ENCODE data around the gene SPIN2B. TPM values are rescaled to one million over a fixed set of nuclear protein-coding genes. Genes with fewer than 3 reads are reported as not detected.
A peak's percentile ranks its signal among the peaks of the same experiment; 100 is the strongest.
"Not testable (repeated sequence)": the region's sequence is repeated elsewhere in the genome, so short reads cannot be mapped to it uniquely, and the experiment has no call there.

Gene SPIN2B
- polyA plus RNA-seq (ENCODE audit: insufficient read length) = 20.6 TPM
- long read RNA-seq, donor 1, partial matches to known transcripts = 5 of 10 reads
- long read RNA-seq, donor 1, other reads (novel, unspliced or antisense) = 0 of 10 reads
- long read RNA-seq, donor 2, transcript SPIN2B-202 (2 exons, 1,258 nt) = major isoform, 5 of 5 reads
- long read RNA-seq, donor 2, partial matches to known transcripts = 0 of 5 reads
- long read RNA-seq, donor 2, other reads (novel, unspliced or antisense) = 0 of 5 reads
- long read RNA-seq, donor 3, partial matches to known transcripts = 0 of 3 reads
- long read RNA-seq, donor 3, other reads (novel, unspliced or antisense) = 0 of 3 reads
- long read RNA-seq, donor 4, partial matches to known transcripts = 0 of 1 reads
- long read RNA-seq, donor 4, other reads (novel, unspliced or antisense) = 0 of 1 reads
- long read RNA-seq, donor 5, partial matches to known transcripts = 0 of 7 reads
- long read RNA-seq, donor 5, other reads (novel, unspliced or antisense) = 0 of 7 reads
- long read RNA-seq, donor 6, partial matches to known transcripts = 0 of 7 reads
- long read RNA-seq, donor 6, other reads (novel, unspliced or antisense) = 0 of 7 reads
- long read RNA-seq, donor 7, partial matches to known transcripts = 0 of 1 reads
- long read RNA-seq, donor 7, other reads (novel, unspliced or antisense) = 0 of 1 reads
- long read RNA-seq, donor 8, partial matches to known transcripts = 0 of 1 reads
- long read RNA-seq, donor 8, other reads (novel, unspliced or antisense) = 0 of 1 reads

DNA sequence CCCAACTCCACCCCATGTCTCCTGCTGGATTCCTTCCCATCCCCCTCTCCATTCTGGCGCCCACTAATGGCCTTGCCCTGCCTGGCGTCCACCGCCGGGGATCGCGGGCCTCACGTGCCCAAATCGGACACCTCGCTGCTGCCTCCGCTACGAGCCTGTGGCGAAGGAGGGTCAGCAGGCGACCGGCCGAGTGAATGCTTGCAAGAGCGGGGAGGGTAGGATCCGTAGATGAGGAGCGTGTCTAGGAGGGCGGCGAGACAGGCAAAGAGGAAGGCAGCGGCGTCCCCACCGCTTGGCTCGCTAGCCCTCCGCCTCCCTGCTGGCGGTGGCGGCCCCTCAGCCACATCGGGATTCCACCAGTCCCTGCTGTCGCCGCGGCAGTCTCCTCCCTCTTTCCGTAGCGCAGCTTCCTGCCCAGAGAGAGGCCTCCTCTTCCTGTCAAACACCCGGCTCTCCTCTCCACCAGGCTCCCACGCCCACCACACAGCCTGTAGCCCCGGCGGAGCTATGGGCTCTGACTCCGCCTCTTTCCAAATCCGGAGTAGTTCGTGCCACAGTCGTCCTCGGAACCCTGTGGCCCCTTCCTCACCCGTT, at the start of gene SPIN2B:
Gene SPIN2B (minus strand): TSS at position 387 of the 594 bp plus-strand sequence.
- DNase-seq = peak; percentile 77

GRCh38 chrX:57156397-57157049, 35.2 kb upstream of the SPIN2B start:
- peak; percentile 7 for DNase-seq

- no peak for DNase-seq
Measured at GRCh38 chrX:57155171-57155570, 33.8 kb upstream of the SPIN2B start.

DNA sequence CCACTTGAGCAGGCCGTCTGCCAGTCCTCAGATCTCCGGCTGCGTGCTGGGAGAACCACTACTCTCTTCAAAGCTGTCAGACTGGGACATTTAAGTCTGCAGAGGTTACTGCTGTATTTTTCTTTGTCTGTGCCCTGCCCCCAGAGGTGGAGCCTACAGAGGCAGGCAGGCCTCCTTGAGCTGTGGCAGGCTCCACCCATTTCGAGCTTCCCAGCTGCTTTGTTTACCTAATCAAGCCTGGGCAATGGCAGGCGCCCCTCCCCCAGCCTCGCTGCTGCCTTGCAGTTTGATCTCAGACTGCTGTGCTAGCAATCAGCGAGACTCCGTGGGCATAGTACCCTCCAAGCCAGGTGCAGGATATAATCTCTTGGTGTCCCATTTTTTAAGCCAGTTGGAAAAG, 30.9 kb upstream of the SPIN2B start:
- not testable (repeated sequence) for DNase-seq

GRCh38 chrX:57138674-57139073, 17.3 kb upstream of the SPIN2B start:
- DNase-seq = no peak

DNA sequence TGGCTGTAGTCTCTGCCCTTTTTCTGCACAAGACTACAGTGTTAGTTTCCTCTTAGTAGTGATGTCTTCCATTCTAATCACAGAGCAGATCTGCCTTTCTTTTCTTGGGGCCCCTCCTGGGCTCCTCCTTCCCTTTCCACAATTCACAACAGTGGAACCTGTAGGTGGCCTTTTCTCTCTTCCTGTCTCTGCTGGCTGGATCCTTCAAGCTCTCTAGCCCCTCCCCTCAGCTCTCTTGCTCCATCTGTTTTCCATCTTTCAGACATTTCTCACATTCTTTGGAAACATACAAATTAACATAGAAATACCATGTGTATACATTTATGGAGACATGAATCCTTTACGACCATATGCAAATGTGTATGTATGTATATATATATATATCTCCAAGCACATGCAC, 16.2 kb upstream of the SPIN2B start:
- DNase-seq = no peak

DNA sequence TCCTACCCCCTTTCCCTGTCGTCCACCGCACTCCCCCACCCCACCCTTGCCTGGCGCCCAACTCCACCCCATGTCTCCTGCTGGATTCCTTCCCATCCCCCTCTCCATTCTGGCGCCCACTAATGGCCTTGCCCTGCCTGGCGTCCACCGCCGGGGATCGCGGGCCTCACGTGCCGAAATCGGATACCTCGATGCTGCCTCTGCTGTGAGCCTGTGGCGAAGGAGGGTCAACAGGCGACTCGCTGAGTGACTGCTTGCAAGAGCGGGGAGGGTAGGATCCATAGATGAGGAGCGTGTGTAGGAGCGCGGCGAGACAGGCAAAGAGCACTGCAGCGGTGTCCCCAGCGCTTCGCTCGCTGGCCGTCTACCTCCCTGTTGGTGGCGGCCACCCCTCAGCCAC, 15.7 kb upstream of the SPIN2B start, which contains the start of gene SPIN2A:
Gene SPIN2A (minus strand): TSS at position 325 of the 400 bp plus-strand sequence. CDS start 800 bp downstream, outside the sequence.
- not testable (repeated sequence) for DNase-seq

DNA sequence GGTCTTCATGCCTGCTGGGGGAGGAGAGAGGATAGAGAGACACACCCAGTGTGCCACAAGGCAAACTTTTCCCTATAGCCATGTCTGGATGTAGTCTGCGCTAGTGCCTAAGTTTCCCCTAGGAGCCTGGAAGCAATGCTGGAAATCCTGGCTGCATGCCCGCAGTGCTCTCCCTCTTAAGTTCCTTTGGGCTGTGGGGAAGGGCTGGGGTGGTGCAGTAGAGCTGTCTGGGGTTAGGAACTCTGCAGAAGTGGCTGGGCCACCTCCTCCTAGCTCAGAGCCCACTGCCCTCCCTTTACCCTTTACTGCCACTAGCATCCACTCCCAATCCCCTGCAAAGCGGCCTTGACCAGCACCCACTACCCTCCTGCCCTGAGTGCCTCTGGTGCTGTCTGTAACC, 15.2 kb upstream of the SPIN2B start:
- DNase-seq = not testable (repeated sequence)

GRCh38 chrX:57135287-57135686, 13.9 kb upstream of the SPIN2B start:
- DNase-seq = no peak

- no peak for DNase-seq
Measured at GRCh38 chrX:57134702-57135101, 13.4 kb upstream of the SPIN2B start.

DNA sequence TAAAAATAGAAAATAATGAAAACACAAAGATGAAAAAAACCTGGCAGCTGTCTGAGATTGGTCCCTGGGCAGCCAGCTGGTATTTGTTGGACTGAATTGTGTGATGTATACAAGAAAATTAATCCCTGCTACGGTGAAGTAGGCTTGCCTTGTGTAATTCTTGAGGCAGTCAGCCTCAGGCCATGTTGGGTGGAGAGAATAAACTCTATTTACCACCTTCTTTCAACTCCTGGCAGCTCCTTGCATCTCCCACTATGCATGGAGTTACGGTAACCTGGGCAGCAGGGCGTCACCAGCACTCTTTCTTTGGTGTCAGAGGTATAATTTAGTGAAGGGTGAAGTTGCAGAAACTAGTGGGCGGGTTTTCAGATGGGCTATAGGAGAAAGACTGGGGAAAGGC, 12.4 kb upstream of the SPIN2B start:
- no peak for DNase-seq

- DNase-seq = not testable (repeated sequence)
Measured at GRCh38 chrX:57133284-57133683, 11.9 kb upstream of the SPIN2B start.

DNA sequence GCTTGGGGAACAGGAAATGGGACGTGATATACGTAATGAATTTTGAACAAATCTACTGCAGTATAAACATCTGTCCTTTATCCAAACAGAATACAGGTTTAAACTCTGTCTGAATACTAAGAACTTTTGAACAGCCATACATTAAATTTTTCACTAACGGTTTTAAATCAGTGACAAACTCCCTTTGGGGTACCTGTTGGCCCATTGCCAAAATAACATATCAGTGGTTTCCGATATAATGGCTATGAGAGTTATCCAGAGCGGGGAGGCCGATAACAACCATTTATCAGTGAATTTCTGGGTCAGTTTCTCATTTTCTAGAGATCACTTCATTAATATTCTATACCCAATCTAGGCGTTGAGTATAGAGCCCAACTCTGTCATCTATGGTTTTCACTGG, 10.7 kb upstream of the SPIN2B start:
- DNase-seq = no peak

DNA sequence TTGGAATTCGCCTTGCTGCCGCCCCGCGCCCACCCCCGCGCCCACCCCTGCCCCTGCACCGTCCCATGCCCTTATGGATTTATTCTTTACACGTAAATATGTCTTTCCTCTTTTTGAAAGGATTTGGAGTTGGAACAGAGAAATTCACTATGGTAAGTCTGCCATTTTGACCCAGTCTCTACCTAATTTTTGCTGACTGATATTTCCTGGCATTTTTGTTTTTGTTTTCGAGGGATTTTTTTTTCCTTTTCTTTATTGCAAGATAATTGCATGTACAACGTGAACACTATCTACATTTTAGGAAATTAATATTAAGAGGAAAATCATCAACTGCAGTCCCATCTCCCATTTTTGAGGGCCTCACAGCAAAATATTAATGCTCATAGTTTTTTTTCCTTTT, 468 bp upstream of the SPIN2B start:
- no peak for DNase-seq

DNA sequence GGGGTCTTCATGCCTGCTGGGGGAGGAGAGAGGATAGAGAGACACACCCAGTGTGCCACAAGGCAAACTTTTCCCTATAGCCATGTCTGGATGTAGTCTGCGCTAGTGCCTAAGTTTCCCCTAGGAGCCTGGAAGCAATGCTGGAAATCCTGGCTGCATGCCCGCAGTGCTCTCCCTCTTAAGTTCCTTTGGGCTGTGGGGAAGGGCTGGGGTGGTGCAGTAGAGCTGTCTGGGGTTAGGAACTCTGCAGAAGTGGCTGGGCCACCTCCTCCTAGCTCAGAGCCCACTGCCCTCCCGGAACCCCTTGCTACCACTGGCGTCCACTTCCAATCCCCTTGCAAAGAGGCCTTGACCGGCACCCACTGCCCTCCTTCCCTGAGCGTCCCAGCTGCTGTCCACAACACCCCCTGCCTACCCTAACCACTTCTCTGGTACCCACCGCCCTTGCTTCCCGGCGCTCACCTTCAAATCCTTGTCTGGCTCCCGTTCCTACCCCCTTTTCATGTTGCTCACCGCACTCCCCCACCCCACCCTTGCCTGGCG, 658 bp downstream of the SPIN2B start:
- DNase-seq = not testable (repeated sequence)

GRCh38 chrX:57119416-57119815, 1.9 kb downstream of the SPIN2B start:
- no peak for DNase-seq

GRCh38 chrX:57117566-57117965, 3.8 kb downstream of the SPIN2B start:
- not testable (repeated sequence) for DNase-seq

GRCh38 chrX:57104921-57105398, 16.4 kb downstream of the SPIN2B start:
- DNase-seq = no peak

DNA sequence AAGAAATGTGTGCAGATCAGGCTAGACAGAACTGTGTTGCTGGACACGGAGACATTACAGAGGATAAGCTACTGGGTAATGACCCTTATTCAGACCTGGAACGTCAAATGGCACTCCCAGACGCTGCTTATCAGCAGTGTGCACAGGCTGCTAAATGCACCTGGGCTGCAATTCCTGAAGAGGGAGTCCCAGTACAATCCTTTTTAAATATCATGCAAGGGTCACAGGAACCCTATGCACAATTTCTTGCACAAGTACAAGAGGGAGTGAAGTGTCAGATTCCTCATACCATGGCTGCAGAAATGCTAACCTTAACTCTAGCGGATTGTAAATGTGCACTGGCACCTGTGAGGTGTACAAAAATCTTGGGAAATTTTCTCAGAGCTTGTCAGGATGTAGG, 16.9 kb downstream of the SPIN2B start:
- no peak for DNase-seq

DNA sequence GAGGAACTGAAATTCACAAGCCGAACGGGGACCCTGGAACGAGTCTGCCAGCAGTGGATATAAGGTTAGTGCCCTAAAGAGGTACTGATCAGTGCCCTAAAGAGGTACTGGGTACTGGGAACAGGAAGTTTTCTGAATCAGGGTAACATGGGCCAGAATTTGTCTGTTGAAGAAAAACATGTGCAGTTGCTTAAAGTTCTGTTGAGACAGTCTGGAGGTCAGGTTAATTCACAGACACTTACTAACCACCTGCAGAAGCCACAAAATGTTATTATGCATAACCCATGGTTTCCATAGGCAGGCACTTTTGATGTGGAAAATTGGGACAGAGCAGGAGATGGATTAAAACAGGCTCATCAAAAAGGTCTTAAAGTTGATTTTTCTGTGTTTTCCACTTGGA, 17.9 kb downstream of the SPIN2B start:
- no peak for DNase-seq

- DNase-seq = not testable (repeated sequence)
Measured at GRCh38 chrX:57102918-57103317, 18.4 kb downstream of the SPIN2B start.

GRCh38 chrX:57083143-57083542, 38.2 kb downstream of the SPIN2B start:
- no peak for DNase-seq

All from left kidney (tissue), 8 donors.